OCI-LY7 (cell line): ENCODE measurements around the gene PDE6H. TPM values are rescaled to one million over a fixed set of nuclear protein-coding genes. Genes with fewer than 3 reads are reported as not detected.

ENCODE experiments used
- BruUV-seq: library from RNA; stranded (reverse); fragments of 400-500 nt; replicated peaks from 2 replicates; lab custom pipeline; 2021; lab: Mats Ljungman, UMichigan
- CTCF ChIA-PET: fragments of 300-600 bp; sonication (Branson Sonifier 250); formaldehyde crosslinking; loops from one replicate; lab custom pipeline; 2022; ENCODE audit warnings: antibody characterized with exemption; ENCODE audit not compliant: unreplicated experiment; lab: Charles Lee
- POLR2A ChIA-PET: fragments of 300-600 bp; sonication (Branson Sonifier 250); formaldehyde crosslinking; loops from one replicate; lab custom pipeline; 2022; ENCODE audit warnings: antibody characterized with exemption; lab: Charles Lee
- DNase-seq: peaks from one replicate; pipeline ENCODE4 v3.0.0-alpha.2; 2015; ENCODE audit warnings: low spot score
- H2AFZ ChIP-seq: fragments of 200-600 bp; sonication (generic), shearing (Covaris generic); 2 replicates; pipeline ENCODE4 v1.6.1; 2014; ENCODE audit warnings: mild to moderate bottlenecking, antibody characterized with exemption, low read length, moderate library complexity
- H3K27ac ChIP-seq: fragments of 200-600 bp; sonication (generic); 2 replicates; pipeline ENCODE4 v1.5.1; 2014; ENCODE audit warnings: mixed run types, low read depth, mild to moderate bottlenecking, moderate library complexity, low read length, inconsistent platforms; ENCODE audit not compliant: poor library complexity, severe bottlenecking
- H3K36me3 ChIP-seq: fragments of 200-600 bp; sonication (generic); 2 replicates; pipeline ENCODE4 v1.6.1; 2014; ENCODE audit warnings: mild to moderate bottlenecking, antibody characterized with exemption, low read length, moderate library complexity, mixed read lengths; ENCODE audit not compliant: insufficient read depth
- H3K4me1 ChIP-seq: fragments of 200-600 bp; sonication (generic); 2 replicates; pipeline ENCODE4 v1.5.1; 2014; ENCODE audit warnings: mild to moderate bottlenecking, low read length; ENCODE audit not compliant: insufficient read depth, poor library complexity, severe bottlenecking
- H3K4me2 ChIP-seq: fragments of 200-600 bp; sonication (generic); 2 replicates; pipeline ENCODE4 v1.6.1; 2014; ENCODE audit warnings: mild to moderate bottlenecking, low read length
- H3K4me3 ChIP-seq: fragments of 200-600 bp; sonication (generic); 2 replicates; pipeline ENCODE4 v1.5.1; 2014; ENCODE audit warnings: mild to moderate bottlenecking, low read depth, low read length; ENCODE audit not compliant: poor library complexity, severe bottlenecking
- H3K79me2 ChIP-seq: fragments of 200-600 bp; sonication (generic); 2 replicates; pipeline ENCODE4 v1.6.1; 2016; ENCODE audit warnings: low read depth, mild to moderate bottlenecking, low read length, moderate library complexity, mixed read lengths; ENCODE audit not compliant: insufficient read depth
- H3K9me2 ChIP-seq: fragments of 200-600 bp; sonication (generic); 2 replicates; pipeline ENCODE4 v1.6.1; 2016; ENCODE audit warnings: mild to moderate bottlenecking, low read length, mixed read lengths; ENCODE audit not compliant: insufficient read depth
- H3K9me3 ChIP-seq: fragments of 200-600 bp; sonication (generic); 2 replicates; pipeline ENCODE4 v1.6.1; 2014; ENCODE audit warnings: mild to moderate bottlenecking, mixed run types, low read length, mixed read lengths
- H4K20me1 ChIP-seq: fragments of 200-600 bp; sonication (generic); 2 replicates; pipeline ENCODE4 v1.6.1; 2014; ENCODE audit warnings: mild to moderate bottlenecking, antibody characterized with exemption, low read length, moderate library complexity, mixed read lengths; ENCODE audit not compliant: insufficient read depth
- CTCF ChIP-seq: fragments of 200-600 bp; sonication (generic); conservative IDR thresholded peaks from 2 replicates; pipeline ENCODE4 v1.5.1; 2014; ENCODE audit warnings: mild to moderate bottlenecking, antibody characterized with exemption, low read length, moderate library complexity, mixed read lengths
- EZH2phosphoT487 ChIP-seq: fragments of 200-600 bp; sonication (generic); IDR thresholded peaks from 2 replicates; pipeline ENCODE4 v1.6.1; 2018; ENCODE audit warnings: low read depth, borderline replicate concordance, mild to moderate bottlenecking, mixed run types, antibody characterized with exemption, low read length, moderate library complexity, mixed read lengths
- intact Hi-C: fragments of 100-400 bp; cut with micrococcal nuclease; formaldehyde crosslinking; loops from one replicate; pipeline ENCODE4 v1.10.0; 2022; ENCODE audit not compliant: unreplicated experiment
- total RNA-seq, 2 experiments: library from RNA; depleted of rRNA in 1 of 2; stranded (reverse); fragments of >200 nt in 1 of 2; shearing (Covaris generic) in 1 of 2; gene quantifications; 2 replicates each; pipeline ENCODE4 v1.2.3, GENCODE V29; 2014 to 2022

PDE6H gene
- total RNA-seq, 2 experiments from 2014 or later: not detected

GRCh38 chr12:14999021-14999694, 26.3 kb downstream of the PDE6H start:
- H3K36me3 ChIP-seq: no peaks in the 10 kb centered on the region
- H3K9me2 ChIP-seq: no peaks in the 10 kb centered on the region
- no TSS peak for BruUV-seq
- CTCF ChIA-PET: no interaction called here
- POLR2A ChIA-PET: interaction anchor here (0.6 to 1.2 kb wide), 3 partner anchors 30 to 71 kb away, joined by 3 read pairs; no protein-coding TSS in a partner anchor
- no peak overlapping the region for H3K4me2 ChIP-seq
- H3K27ac ChIP-seq: no peak overlapping the region
- H3K4me1 ChIP-seq: peaks cover 16% of the 10 kb centered on the region
- no peak for DNase-seq
- no peaks in the 10 kb centered on the region for H4K20me1 ChIP-seq
- no peak overlapping the region for H3K4me3 ChIP-seq
- no peak overlapping the region for H2AFZ ChIP-seq
- H3K79me2 ChIP-seq: no peaks in the 10 kb centered on the region
- TF ChIP-seq CTCF (no peak), EZH2phosphoT487 (no peak)
- intact Hi-C loops: loop anchor here (2.0 to 5.0 kb wide), 3 partner anchors 62 to 523 kb away; partner anchors contain the start of gene ERP27
- no peaks in the 10 kb centered on the region for H3K9me3 ChIP-seq

- Histone ChIP-seq H3K27ac (no peak overlapping the region), H3K9me3 (no peaks in the 10 kb centered on the region), H3K9me2 (no peaks in the 10 kb centered on the region), H3K79me2 (no peaks in the 10 kb centered on the region), H3K36me3 (no peaks in the 10 kb centered on the region), H4K20me1 (no peaks in the 10 kb centered on the region), H3K4me1 (peaks cover 9% of the 10 kb centered on the region), H2AFZ (no peak overlapping the region), H3K4me3 (no peak overlapping the region), H3K4me2 (no peak overlapping the region)
- intact Hi-C loops: loop anchor here (2.0 to 5.0 kb wide), 3 partner anchors 63 to 522 kb away; partner anchors contain the start of gene ERP27
- BruUV-seq: no TSS peak
- ChIA-PET POLR2A (interaction anchor here (0.6 to 0.7 kb wide), 4 partner anchors 43 to 158 kb away, joined by 3 to 4 read pairs (median 3); no protein-coding TSS in a partner anchor), CTCF (no interaction called here)
- TF ChIP-seq EZH2phosphoT487 (no peak), CTCF (no peak)
- DNase-seq: no peak
Measured at GRCh38 chr12:14999695-15000365, 27.0 kb downstream of the PDE6H start.

- H2AFZ ChIP-seq: no peak overlapping the region
- no peak overlapping the region for H3K4me2 ChIP-seq
- H3K9me2 ChIP-seq: no peaks in the 10 kb centered on the region
- no peaks in the 10 kb centered on the region for H3K79me2 ChIP-seq
- intact Hi-C loops: no loop called here
- ChIA-PET POLR2A (interaction anchor here (0.6 to 0.7 kb wide), 3 partner anchors 23 to 157 kb away, joined by 3 to 4 read pairs (median 3); no protein-coding TSS in a partner anchor), CTCF (no interaction called here)
- no peak for DNase-seq
- no peaks in the 10 kb centered on the region for H4K20me1 ChIP-seq
- no peaks in the 10 kb centered on the region for H3K36me3 ChIP-seq
- H3K4me1 ChIP-seq: peaks cover 2% of the 10 kb centered on the region
- H3K27ac ChIP-seq: no peak overlapping the region
- TF ChIP-seq CTCF (no peak), EZH2phosphoT487 (no peak)
- no peaks in the 10 kb centered on the region for H3K9me3 ChIP-seq
- H3K4me3 ChIP-seq: no peak overlapping the region
- BruUV-seq: no TSS peak
Measured at GRCh38 chr12:15000575-15000974, 27.7 kb downstream of the PDE6H start.
